Stimulated activated CD4-positive, alpha-beta T cell treated with anti-CD3 and anti-CD28 coated beads, Interleukin-4, amount 100 ng/mL, for 1 hour (primary cell): ENCODE results near the gene NINJ2.

ENCODE experiments used
- DNase-seq: peaks from one replicate; pipeline ENCODE4 v3.0.0-alpha.2; 2020

Gene NINJ2

DNA sequence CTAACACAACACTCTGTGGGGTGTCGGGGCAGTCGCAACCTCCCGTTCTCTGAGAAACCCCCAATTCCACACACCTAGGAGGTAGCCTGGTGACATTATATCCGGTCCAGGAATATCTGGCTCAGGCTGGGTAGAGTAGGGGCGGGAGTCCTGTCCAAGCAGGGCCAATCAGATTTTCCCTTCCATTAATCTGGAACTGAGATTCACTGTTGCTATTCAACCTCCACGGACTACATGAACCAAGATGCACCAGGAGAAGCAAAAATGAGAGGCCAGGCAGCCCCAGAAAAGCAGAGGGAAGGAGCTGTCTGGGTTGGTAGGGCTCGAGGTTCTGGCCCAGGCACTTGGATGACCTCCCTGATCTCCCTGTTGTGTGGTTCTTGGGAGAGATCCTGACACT, 51.0 kb downstream of the NINJ2 start:
- DNase-seq, result no peak

DNA sequence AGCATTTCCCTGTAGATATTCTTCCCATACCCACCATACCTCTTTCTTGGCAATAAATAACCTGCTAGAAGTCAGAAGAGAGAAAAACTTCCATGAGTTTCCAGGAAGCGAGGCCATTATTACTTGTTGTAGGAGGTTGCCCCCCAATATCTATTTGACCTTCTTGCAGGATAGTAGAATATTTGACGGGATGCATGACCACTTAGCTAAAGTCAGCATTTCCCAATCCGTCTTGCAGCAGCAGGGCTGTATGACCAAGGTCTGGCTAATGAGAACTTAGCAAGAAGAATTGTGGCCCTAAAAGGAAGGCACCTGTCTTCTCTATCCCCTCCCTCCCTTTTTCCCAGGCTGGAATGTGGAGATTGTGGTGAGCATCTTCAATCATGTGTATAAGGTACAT, 51.5 kb downstream of the NINJ2 start:
- DNase-seq, result no peak

DNA sequence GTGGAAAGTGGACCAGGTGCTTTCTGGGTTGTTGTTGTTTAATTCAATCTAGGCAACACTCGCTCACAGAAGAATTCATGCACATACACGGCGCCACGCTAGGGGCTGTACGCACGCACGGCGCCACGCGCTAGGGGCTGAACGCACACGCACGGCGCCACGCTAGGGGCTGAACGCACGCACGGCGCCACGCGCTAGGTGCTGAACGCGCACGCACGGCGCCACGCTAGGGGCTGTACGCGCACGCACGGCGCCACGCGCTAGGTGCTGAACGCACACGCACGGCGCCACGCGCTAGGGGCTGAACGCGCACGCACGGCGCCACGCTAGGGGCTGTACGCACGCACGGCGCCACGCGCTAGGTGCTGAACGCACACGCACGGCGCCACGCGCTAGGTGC, 54.3 kb downstream of the NINJ2 start:
- no peak for DNase-seq

DNA sequence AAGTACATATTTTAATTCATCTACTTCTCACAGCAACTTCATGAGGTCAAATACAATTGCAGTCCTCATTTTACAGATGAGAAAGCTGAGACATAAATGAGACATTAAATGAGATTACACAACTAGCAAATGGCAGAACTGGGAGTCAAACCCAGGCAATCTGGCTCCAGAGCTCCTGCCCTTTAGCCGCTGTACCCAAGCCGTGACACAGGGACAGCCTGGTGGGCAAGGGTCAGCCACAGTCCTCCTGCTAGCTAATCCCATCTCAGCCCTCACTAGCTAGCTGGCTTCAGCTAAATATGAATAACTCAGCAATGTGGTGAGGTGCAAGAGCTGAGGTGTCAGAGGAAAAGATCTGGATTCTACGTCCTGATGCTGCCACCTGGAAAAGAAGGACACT, 54.8 kb downstream of the NINJ2 start:
- no peak for DNase-seq

DNA sequence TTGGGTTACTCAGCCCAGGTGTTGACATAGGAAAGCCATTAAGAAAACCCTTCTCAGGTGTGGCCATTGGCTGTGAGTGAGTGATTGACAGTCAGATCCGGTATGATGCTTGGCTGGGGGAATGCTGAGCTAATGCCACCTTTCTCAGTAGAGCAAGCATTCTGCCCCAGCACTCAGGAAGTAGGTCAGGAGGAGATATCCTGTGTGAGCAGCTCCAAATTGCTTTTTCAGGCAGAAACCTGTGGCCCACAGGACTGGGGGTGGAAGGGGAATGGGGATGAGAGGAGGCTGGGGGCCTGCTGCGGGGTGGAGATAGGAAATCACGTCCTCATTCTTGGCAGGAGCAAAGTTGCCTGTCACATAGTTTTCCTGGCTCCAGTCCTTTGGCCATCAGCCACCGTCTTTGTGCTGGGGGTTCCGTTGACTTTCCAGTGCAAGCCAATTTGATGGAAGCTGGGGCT, 55.7 kb downstream of the NINJ2 start:
- DNase-seq, result no peak

DNA sequence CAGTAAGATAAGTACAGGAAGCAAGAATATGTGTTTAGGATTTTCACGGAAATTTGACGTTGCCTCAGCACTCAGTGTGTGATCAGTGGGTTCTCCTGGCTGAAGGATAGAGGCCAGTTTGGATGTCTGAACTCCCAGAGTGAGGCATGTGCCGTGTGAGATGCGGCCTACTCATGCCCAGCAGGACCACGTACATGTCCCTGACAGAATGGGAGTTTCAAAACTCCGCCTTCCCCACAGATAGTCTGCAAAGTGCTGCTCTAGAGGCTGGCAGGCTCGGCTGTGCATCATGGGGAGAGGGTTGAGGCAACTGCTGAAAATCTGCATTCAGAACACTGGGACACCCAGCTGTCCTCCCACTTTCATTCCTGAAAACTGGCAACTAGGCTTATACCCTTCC, 58.3 kb downstream of the NINJ2 start:
- no peak for DNase-seq

DNA sequence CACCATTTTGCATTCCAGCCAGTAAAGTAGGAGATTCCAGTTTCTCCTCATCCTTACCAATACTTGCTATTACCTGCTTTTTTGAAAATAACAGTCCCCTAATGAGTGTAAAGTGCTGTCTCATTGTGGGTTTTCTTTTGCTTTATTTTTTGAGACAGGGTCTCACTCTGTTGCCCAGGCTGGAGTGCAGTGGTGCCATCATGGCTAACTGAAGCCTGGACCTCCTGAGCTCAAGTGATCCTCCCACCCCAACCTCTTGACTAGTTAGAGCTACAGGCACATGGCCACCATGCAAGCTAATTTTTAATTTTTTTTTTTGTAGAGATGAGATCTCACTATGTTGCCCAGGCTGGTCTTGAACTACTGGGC, 60.6 kb downstream of the NINJ2 start:
- no peak for DNase-seq

DNA sequence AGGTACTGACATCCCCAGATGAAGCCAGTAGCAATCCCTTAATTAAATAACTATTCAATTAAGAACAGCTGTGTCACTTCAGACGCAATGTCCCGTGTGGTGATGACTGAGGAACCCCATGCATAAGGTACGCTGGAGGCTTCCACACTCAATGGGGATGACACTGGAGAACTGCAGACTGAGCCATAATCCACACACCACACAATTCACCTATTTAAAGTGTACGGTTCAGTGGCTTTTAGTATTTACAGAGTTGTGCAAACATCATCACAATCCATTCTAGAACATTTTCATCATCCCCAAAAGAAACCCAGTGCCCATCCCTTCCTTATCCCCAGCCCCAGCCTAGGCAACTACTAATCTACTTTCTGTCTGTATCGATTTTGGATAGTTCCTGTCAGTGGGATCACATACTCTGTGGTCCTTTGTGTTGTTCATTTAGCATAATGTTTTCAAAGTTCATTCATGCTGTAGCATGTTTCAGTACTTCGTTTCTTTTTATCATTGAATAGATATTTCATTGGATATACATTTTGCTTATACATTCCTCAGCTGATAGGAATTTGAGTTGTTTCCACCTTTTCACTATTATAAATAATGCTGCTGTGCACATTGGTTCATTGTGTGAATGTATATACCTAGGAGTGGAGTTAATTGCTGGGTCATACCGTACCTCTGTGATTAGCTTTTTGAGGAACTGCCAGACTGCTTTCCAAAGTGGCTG, 61.1 kb downstream of the NINJ2 start:
- DNase-seq, result no peak

DNA sequence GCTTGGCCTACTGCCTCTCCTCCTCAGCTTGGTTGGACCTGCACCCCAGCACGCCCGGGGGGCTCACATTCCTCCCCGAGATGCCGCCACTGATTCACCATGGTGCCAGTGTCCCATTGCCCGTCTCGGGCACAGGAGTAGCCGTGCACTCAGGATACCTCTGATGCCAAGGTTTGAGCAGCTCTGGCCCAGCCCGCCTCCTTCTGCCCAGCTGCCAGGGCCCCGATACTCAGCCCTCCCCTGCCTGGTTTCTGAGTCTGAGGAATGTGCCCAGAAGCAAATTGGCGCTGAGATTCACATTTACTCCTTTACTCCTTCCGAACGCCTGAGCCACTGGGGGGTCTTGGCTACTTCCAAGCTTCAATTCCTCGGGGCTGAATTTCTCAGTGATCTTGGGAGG, 63.5 kb downstream of the NINJ2 start:
- DNase-seq, result no peak

DNA sequence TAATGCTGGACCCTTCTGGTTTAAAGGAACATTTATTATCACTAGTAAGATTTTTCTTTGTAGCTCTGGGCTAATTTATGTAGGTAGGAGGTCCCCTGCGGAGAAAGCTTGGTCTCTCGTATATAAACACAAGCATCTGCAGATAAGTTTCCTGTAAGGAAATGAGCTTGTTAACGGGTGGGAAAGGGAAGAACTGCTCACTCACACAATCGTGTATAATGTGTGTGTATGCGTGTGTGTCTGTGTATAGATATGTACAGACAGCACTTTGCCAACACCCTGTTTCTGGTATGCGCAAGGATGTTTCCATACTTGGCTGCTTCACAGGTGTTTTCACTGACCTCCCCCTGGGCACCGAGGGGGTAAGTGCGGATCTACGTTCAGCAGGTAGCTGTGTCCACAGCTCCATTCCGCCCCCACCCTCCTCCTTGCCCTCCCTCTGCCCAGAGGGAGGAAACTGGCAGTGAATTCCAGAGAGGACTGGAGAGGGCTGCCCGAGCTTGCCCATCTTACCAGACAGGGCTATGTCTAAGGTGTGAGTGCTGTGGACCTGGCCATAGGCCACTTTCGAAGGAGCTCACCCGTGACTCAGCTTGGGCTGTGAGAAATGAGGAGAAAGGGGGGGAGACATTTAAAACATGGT, 65.2 kb downstream of the NINJ2 start:
- DNase-seq, result no peak

DNA sequence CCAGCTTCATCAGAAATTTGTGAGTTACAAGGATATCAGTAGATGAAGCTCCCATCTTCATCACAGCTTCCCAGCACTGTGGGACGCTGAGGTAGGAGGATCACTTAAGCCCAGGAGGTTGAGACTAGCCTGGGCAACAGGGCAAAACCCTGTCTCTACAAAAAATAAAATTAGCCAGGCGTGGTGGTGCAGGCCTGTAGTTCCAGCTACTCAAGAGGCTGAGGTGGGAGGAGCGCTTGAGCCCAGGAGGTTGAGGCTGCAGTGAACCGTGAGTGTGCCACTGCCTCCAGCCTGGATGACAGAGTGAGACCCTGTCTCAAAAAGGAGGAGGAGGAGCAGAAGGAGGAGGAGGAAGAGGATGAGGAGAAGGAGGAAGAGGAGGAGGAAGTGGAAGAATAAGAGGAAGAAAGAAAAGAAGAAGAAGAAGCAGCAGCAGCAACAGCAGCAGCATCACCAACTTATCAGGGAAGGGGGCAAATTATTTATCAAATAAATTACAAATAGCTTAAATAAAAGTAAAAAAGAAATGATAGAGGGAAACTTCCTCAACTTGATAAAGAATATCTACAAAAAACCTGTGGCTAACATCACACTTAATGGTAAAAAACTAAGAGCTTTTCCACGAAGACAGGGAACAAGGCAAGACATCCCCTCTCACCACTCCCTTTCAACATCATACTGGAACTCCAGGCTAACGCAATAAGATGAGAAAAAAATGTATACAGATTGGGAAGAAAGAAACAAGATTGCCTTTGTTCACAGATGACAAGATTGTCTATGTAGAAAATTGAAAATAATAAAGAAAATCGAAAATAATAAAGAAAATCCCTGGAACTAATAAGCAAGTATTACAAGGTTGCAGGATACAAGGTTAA, 69.6 kb downstream of the NINJ2 start:
- DNase-seq, result no peak

DNA sequence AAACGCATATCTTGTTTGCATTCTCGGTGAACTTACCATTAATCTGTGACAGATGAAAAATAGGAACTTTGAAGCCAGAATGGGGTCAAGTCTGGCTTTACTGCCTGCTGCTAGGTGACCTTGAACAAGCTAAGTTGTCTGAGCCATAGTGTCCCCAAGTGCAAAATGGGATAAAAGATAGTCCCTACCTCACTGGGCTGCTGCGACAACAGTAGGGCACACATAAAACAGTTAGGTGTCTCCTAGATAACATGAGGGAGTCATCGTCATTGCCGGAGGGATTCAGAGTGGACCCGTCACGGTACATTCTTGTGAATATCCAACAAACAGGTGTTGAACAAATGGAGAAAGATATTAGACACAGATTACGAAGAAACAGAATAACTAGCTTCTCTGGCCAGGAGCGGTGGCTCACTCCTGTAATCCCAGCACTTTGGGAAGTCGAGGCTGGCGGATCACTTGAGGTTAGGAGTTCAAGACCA, 71.2 kb downstream of the NINJ2 start:
- no peak for DNase-seq

DNA sequence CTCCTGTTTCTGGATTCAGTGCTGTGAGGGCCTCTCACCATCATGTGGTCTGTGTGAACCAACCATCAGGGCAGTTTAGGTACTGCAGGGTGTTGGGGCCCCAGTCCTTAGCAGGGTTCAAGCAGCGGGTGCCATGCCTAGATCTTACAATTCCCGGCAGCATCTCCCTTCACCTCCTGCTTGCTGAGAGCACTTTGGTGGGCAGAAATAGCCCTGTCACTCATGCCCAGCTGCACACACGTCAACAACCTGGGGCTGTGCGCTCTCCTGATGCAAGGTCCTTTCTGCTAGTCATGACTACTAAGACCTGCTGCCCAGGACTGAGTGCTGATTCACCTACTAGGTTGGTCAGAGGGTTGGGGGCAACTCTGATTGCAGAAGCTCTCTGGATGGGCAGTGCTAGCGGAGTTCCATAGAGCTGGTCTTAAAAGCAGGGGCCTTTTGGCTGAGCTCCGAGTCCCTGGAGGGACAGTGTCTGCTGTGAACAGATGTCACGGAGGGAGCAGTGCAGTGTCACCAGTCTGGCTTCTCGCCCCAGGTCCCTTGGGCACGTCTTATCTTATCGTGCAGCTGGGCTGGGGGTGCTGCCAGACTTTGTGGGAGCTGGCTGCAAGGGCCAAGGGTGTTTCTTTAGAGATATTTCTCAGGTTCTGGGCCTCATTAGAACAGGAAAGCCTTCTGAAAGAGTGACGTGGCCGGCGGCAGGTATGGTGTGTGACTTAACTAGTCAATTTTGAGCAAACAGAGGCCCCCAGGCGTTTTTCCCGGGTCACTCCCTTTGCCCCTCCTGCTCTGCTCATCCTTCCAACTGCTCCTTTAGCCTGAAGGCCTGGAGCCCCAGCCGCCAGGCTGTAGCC, 71.8 kb downstream of the NINJ2 start:
- no peak for DNase-seq

DNA sequence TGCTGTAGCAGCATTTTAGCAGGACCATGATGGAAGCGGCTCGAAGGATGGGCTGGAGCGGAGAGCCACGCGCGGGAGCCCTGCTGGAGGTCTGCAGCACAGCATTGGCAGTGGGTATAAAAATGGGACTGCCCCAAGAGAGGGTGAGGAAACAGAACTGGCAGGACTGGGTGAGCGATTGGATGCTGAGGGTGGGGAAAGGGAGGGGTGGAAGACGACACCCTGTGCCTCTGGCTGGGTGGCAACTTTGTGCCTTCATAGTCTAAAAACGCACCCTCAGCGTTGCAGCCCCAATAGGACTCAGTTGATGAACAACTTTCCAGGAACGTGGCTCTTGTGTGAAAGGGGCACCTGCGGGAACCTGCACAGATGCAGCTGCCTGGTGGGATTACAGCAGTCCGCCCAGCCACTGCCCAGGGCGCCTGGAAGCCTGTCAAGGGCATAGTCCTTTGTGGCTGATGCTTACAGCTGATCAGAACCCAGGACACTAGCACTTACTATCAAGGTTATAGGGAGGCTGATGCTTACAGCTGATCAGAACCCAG, 73.0 kb downstream of the NINJ2 start:
- DNase-seq, result no peak

DNA sequence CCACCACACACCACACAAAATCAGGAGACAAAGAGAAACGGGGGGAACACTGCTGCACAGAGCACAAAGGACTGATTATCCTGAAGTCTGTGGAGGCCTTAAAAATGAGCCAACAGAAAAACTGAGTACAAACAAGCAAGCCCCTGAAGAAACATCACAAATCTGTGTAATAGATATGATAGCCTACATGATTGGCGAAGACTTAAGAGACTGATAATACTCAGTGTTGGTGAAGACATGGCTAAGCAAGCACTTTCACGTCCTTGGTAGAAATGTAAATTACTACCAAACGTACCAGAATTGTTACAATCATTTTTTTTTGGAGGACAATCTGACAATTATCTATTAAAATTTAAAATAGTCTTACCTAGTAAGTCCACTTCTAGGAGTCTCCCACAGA, 74.6 kb downstream of the NINJ2 start:
- DNase-seq, result no peak

DNA sequence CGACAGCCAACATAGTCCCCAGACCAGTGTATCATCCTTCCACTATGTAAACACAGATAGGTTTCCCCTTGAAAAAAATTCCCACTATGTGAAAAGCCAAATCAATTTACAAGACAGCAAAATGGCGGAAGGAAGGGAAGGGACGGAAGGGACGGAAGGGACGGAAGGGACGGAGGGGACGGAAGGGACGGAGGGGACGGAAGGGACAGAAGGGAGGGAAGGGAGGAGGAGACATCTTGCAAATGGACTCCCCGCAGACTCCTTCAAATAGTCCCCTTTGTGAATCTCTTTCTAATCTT, 75.3 kb downstream of the NINJ2 start:
- DNase-seq, result no peak

DNA sequence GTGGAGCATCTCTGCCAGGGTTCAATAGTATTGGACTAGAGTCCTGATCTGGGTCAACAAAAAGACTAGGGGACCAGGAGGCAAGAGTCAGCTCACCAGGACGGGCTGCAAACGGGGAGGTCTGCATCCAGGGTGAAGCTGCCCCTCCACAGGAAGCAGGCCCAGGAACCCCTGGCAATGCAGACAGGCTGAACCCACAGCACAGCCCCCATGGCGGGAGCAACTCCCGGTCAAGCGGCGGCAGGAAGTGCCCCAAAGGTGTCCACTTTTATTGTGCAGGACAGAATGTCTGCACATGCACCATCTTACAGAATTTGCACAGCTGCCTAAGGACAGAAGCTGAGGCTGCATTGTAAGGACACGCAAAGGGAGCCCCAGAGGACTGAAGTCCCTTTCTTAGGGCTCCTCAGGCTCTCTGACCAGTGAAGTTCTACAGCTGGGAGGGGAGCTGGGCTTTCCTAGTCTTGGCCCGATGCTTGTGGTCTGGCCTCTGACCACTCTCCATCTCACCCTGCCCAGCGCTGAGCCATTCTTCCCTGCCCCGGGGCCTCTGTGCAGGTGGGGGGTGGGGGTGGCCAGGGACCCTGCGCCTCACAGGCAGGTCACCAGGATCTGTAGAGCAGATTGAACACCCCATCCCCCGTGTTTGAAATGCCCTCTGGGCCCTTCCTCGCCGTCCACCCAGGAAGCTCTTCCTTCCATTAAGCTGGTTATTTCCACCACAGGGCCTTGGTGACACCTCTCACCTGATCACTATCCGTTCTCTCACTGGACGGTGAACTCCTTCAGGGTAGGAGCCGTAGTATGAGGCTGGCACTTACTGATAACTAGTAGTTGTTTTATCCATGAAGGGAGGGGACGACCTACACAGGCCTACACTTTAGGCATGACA, 75.9 kb downstream of the NINJ2 start:
- no peak for DNase-seq

DNA sequence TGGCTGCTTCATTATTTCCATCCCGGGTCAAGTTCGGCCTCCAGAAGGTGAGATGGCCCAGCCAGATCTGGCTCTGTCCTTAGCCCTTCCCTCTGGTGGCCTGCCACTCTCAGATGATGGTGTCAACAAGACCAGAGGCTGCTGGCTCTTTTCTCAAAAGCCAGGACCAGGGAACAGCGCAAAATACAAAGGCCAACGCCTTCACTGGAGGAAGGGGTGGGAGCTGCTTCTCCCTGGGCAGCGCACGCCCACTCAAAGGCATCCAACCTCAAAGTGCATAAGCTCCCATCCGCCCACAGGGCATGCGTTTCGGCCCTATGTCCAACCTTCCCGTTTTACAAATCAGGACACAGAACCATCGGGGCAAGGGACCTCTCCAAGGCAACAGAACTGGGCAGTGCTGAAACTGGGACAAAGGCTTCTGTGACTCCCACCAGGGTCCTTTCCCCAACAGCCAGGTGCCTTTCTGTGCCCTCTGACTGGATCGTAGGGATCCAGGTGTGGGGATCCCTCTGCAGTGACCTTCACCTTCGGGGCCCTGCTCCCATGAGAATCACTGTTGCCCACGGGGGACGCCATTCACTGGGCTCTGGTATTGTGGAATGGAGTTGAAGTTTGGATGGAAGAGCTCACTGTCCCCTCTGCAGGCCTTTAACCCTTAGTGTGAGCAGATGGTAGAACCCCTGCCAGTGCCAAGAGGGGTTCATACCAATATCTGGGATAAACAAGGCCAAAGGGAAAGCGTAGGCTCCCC, 76.8 kb downstream of the NINJ2 start:
- DNase-seq, result no peak

DNA sequence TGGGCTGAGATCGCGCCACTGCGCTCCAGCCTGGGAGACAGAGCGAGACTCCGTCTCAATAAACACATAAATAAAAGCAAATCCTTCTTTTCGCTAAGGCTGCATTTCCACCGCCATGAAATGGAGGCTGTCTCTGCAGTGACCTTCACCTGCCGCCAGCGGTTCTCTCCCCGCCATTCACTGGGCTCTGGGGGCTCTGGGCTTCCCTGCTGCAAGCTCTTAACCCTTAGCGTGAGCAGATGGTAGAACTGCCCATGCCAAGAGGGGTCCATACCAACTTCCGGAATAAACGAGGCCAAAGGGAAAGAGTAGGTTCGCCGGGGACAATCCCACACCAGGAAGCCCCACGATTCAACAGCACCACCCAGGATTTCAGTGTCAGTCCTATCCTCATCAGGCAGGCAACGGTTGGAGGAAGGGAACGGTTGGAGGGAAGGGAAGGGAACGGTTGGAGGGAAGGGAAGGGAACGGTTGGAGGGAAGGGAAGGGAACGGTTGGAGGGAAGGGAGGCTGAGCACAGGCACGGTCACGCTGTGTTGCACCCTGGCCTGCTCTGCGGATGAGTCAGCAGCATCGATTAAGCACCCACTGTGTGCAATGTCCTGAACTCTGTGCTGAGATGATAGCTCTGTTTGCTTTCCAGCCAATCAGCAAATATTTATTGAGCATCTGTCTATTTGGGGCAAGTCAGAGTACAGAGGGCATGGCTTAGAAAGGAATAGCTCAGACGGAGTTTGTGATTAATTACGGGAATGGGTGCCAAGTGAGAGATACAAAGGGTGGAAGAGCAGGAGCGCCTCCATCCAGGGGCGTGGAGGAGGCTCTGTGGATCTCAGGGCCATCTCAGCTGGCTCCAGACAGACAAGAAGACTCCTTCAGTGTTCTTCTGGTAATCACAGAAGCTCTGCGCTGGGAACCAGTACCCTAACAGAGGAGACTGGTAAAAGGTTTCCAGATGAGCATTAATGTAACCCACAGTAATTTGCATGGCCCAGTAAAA, 77.9 kb downstream of the NINJ2 start:
- DNase-seq, result no peak
